Activated CD8-positive, alpha-beta memory T cell treated with anti-CD3 and anti-CD28 coated beads, Interleukin-2, amount 50 U/mL, for 1 hour (primary cell): Measurements from ENCODE around the gene YPEL5.

Experiments used
- DNase-seq: peaks from one replicate; pipeline ENCODE4 v3.0.0-alpha.2; 2020; ENCODE audit errors: extremely low read depth

Gene YPEL5

DNA sequence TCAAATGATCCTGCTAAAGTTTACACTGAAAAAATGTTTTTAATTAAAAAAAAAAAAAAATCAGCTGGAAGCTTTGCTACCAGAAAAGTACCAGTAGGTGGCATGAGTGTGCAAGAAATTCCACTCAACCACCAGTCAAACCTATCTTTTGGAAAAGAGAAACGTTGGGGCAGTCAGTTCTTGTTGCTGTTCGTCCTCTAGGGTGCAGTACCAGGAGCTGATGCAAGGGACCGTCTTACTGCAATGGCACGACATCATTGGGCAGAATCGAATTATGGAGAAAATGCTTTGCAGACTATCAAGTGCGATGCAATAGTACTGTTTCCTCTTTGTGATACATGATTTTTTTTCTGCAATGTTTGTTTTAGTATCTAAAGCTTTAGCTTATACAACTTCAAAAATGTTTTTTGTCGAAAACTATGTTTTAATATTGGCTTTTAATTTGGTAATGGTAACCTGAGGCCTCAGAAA lies 18.3 kb downstream of the YPEL5 start:
- DNase-seq = peak; percentile 29

DNA sequence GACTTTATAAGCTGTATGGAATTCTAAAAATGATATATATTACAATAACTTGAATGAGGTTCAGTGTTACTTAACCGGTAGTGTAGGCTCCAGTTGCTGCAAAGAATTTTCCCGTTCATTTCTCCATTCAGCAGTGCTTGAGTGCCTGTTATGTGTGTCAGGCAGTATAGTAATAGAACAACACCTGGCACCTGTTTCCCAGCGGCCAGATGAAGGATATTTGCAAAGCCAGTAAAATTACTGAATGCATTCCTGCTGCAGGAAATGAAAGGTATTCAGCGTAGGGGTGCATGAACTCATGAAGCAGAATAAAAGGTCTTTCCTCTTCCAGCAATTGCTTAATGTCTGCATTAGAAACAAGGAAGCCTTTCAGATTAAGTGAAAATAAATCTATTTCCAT lies 18.8 kb downstream of the YPEL5 start:
- DNase-seq = no peak

DNA sequence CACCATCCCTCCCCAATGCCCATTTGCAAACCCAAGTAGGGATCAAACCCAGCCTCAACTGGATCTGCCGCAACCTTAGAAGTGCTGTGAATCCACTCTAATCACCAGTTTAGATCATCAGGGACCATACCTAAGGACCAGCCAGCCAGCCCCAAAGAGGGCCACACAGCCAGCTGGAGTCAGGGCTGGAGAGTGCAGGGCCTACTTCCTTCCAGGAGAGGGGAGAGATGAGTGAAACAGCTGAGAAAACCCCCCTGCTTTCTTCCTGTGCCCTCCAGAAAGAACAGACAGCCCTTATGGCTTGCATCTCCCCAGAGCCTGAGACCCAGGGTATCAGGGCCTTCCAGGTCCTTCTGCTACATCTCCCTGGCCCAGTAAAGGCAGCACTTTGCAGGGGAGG lies 25.8 kb downstream of the YPEL5 start:
- DNase-seq = no peak

DNA sequence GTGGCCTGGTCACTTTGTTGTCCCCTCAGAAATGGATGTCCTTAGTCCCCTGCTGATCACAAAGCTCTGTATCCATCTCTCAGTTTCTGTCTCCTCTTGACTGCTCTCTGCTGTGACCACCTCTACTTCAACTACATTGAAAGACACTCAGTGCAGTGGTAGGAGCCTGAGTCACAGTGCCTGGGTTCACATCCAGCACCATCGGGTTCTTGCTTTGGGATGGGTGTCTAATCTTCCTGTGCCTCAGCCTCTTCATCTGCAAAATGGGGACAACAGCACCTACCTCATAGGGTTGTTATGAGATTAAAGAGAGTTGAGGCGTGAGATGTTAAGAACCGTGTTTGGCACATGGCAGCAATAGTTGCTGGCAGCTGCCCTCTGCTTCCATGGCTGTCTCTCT lies 30.6 kb downstream of the YPEL5 start:
- DNase-seq = no peak

DNA sequence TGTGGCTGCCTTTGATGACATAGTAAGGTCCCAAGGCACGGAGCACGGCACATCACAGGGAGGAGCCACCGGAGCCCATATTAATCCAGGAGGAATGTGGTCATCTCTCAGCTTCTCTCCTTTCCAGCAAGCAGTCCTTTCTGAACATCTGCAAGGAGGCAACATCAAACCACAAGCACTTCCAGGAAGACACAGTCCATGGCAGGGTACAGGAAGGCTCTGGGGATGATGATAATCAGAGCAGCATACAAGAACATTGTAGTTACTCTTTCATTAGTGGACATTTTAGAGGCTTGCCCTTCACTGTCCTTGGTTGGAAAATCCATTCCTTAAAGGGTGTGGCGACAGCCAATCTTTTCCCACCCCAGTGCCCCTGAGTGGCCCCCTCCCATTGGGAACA lies 31.1 kb downstream of the YPEL5 start:
- no peak for DNase-seq

DNA sequence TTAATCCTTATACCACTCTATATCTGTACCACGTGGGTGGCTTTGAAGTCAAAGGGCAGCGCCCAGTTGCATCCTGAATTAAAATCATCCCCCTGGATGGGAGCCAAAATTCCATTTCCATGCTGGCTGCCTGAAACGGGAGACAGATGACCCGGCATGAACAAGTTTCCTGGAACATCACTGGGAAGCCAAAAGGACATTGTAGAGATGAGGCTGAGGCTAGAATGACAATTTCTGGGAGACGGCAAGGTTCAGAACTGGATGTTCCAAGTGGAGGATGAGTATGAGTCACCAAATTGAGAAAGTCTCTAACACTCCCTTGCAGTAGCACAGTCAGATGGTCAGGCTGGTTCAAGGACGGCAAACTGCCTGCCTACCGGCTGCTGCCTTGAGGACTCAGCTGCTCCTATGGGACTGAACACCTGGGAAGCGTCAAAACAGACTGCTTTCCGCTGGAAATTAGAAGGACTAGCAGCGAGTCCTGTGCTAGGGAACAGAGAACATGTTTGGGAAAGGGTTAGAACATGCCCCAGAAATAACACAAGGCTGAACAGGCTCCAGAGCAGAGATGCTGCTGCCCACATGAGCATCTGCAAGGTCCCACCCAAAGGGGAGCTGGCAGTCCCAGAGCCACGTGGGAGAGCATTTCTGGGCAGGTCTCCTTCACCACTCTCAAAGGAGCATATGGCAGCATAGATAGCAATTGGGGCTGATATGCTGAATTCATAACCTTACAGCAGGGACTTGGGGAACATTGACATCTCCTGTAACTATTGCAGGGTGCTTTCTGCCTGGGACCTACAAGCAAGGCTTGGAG lies 32.0 kb downstream of the YPEL5 start:
- DNase-seq = no peak

DNA sequence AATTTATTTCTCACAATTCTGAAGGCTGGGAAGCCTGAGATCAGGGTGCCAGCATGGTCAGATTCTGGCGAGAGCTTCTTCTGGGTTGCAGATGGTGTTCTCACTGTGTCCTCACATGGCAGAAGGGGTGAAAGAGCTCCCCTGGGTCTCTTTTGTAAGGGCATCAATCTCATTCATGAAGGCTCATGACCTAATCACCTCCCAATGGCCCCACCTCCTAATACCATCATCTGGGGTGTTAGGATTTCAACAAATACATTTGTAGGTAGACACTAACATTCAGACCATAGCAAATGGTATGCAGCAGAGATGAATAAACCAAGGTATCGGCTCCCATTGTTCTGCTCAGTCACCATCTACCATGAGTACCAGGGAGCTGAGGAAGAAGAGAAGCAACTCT lies 32.7 kb downstream of the YPEL5 start:
- no peak for DNase-seq

DNA sequence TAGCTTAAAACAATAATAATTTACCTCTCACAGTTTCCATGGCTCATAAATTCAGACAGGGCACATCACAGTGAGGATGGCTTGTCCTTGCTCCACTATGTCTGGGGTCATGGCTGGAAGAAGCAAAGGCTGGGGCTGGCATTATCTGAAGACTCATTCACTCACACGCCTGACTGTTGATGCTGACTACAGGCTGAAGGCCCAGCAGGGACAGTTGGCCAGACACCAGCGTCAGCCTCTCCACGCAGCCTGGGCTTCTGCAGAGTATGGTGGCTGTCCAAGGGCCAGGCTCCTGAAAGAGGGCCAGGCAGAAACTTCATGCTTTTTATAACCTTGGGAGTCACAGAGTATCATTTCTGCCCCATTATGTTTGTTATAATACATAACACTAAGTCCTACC lies 33.4 kb downstream of the YPEL5 start:
- no peak for DNase-seq

DNA sequence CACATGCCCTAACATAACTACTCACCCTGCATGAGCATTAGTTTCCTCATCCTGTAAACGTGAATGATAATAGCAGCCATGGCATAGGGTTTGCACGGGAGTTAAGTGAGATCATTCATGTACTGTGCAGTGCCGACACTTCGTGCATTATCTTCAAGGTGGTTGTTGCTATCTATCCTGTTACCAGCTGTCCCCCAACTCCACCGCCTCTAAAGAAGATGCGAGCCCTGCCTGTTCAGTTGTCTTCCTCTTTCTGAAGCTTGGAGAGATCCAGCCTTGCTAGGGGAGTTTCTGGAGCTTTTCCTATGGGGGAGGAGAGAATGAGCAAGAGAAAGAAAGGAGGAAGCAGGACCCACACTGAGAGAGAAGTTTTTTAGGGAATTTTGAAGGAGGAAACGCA lies 34.4 kb downstream of the YPEL5 start:
- DNase-seq = no peak

DNA sequence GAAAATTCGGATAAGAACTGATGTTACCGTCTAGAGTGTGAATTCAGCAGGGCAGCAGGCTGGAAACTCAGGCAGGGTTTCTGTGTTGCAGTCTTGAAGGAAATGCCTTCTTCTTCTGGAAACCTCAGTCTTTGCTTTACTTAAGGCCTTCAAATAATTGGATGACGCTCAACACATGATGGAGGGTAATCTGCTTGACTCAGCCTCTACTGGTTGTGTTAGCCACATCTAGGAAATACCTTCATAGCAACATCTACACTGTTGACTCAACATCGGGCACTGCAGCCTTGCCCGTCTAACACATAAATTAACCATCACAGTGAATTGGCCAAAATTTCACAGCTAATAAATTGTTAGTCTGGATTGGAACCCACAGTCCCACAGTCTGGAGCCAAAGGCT lies 37.2 kb downstream of the YPEL5 start:
- no peak for DNase-seq

DNA sequence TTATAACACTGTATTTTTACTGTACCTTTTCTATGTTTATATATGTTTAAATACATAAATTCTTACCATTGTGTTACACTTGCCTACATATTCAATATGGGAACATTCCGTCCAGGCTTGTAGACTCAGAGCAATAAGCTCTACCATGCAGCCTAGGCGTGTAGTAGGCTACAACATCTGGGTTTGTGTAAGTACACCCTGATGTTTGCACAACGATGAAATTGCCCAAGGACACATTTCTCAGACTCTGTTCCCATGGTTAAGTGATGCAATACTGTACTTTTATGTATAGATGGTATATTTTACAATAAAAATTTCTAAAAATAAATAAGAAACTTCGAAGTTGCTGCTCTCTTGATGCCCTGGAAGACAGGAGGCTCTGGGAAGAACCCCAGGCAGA lies 38.4 kb downstream of the YPEL5 start:
- DNase-seq = no peak

DNA sequence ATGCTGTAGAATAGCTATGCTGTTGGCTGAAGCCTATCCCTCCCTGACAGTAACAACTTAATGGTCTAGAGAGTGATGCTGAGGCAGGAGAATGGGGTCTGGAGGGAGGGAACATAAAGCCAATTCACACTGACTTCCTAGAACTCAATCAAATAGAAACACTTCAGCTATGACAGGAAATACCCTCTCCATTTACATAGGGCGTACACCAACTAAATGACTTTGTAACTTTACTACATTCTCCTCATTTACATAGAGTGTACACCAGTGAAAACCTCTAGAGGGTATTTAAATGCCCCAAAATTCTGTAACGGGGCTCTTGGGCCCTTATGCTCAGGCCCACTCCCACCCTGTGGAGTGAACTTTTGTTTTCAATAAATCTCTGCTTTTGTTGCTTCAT lies 41.5 kb downstream of the YPEL5 start:
- DNase-seq = no peak

DNA sequence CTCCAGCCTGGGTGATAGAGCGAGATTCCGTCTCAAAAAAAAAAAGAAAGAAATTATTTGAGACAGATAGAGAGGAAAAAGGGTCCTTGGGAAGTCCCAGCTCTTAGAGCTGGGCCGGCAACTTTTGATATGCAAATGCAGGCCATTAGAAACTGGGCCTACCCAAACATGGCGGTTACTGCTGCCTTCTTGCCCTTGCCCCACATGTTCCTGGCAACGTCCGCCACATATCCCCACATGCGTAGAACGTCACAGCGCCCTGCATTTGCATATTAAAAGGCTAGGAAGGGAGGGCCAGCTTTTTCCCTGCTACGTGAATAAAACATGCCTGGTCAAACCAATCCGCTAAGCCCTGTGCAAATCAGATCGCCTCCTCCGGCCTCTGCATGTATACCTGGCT lies 43.8 kb downstream of the YPEL5 start:
- no peak for DNase-seq

DNA sequence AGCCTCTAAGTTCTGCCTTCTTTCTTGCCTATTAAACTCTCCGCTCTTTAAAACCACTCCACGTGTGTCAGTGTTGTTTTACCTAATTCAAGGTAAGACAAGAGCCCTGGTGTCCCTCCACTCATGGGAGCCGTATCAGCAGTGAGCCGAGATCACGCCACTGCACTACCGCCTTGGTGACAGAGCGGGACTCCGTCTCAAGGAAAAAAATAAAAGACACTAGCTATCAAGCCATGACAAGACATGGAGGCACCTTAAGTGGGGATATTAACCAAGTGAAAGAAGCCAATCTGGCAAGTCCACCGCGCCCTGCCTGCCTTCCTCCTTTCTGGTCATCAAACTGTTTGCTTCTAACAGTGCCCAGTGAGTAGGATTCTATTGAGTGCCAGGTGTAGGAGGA lies 44.3 kb downstream of the YPEL5 start:
- no peak for DNase-seq

DNA sequence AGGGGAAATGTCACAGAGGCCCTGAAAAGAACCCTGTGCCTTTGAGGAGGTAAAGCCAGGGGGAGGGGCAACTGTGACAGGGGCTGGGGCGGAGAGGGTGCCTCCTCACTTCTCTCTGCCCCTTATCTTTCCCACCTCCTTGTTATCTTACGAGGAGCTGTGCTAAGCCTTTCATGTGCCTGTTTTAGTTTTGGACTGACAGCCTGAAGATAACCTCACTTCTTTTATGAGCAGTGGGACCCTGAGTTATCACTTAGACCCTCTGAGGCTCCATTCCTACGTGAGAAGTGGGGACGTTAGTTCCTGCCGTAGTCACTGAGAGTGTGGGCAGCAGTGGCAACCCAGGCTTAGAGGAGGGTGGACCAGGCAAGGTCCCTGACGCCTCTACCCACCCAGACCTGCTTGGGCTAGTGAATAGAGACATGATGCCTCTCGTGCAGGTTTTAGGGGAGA lies 45.0 kb downstream of the YPEL5 start:
- DNase-seq = no peak

DNA sequence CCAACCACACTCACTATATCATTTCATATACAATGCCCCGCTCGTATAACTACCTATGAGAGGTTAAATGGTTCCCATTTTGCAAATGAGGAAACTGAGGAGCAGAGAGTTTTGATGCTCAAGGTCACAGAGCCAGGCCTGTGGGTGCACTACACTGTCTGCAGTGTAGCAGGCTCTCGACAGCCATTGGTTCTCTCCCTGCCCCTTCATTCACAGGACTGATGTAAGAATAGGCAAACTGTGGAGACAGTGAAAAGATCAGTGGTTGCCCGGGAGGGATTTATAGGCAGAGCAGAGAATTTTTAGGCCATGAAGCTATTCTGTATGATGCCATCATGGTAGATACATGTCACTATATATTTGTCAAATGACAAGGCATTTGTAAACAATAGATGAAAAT lies 45.5 kb downstream of the YPEL5 start:
- DNase-seq = no peak

DNA sequence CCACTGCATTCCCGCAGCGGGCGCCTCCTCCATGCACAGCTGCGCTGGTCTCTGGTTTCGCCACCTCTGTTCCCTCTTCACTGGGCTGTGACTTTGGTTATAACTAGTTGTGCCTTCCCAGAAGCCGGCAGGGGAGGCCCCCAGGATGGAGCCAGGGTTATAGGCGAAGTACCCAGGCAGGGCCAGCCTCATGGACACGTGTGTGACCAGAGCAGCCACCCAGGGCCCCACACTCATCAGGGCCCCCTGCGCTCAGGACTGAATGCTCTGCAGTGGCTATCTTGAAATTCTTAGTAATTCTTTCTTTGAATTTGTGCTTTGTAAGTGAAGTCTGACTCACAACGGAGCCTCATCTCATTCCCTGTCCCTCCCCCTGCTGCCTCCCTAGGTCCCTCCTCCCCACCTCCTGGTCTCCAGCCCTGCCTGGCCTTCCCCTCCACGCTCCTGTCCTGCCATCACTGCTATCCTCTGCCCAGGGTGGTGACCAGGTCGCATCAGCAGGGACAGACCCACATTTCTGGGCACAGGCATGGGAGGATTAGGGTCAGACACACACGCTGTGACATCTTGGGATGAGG lies 46.4 kb downstream of the YPEL5 start:
- no peak for DNase-seq

DNA sequence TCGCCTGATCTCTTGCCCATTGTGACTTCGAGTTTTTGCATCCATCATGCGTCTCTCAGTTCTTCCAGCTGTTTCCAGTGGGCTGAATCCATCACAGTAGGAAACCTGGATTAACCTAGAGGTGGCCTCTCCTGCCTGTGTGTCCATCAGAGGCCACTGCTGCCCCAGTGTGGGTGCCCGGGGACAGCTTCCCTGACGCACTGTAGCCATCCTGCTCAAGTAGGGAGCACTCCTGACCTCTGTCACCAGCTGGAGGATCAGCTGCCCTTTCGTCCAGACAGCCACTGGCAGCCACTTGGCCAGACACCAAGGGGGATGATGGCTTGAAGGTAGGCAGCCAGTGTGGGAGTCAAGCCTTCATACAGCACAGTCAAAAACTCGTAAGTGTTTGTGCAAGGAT lies 47.6 kb downstream of the YPEL5 start:
- DNase-seq = no peak

DNA sequence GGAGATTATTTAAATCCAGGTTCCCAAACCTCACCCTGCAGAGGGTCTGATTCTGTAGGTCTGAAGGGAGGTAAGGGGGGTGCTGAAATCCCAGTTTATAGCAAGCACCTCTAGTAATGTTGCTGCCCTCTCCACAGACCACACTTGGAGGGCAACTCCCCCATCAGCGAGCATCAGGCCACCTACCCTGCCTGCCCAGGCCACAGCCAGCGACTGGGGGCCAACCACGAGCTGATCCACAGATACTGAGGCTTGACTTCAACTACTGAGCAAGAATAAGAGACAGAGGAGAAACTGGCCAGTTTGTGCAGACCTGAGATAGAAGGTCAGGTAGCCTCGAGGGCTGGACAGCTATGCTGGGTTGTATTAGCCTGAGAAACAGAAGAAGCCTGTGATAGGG lies 48.2 kb downstream of the YPEL5 start:
- DNase-seq = no peak

DNA sequence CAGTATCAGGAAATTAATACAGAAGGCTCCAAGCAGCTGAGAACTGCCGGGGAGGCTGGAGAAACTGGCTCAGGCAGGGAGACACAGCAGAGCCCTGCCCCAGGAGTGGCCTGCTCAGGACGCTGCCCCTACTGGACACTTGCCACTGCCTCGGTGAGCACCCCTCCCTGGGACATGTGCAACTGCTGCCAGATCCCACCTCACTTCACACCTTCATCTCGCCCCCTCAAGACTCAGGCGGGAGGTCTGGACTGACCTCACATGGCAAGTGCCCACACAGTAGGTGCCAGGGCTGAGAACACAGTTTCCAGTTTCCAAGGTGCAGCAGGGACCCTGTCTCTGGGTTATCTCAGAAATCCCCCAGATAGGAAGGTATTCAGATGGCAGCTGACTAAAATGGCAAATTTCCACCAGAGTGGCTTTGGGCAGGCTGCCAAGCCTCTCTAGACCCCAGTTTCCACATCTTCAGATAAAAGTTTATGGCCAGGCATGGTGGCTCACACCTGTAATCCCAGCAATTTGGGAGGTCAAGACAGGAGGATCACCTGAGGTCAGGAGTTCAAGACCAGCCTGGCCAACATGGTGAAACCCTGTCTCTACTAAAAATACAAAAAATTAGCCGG lies 50.9 kb downstream of the YPEL5 start:
- DNase-seq = no peak

DNA sequence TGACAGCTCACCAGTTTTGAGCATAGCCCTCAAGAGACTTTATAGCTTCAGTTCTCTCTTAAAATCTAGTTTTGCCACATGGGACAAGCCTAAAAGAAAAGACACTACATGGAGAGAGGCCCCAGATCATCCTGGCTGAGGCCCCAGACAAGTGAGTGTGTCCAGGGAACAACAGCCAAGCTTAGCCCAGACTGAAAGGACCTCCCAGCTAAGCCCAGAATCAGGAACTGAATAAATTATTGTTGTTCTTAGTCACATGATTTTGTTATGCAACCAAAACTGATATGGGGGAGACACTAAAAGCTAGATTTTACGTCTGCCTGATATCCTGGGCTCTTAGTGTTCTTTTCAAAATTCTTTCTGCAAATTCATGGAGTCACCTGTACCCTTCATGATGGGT lies 55.2 kb downstream of the YPEL5 start:
- DNase-seq = no peak

DNA sequence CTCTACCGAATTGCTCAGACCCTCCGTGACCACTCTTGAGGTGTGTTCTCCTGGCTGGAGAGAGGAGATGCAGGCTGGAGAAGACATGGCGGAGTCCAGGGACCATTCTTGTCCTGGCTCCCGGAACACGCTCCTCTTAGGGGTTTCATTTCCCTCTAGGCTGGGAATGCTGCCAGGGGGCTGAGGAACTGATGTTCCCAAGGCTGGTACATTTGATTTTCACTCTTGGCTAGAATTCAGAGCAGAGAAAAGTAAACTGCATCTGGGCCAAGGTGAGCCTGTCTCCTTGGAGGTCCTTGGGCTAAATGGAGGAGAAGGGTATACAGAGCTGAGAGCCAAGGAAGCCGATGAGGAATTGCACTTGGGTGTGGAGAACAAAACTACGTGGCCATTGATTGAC lies 56.3 kb downstream of the YPEL5 start:
- no peak for DNase-seq

DNA sequence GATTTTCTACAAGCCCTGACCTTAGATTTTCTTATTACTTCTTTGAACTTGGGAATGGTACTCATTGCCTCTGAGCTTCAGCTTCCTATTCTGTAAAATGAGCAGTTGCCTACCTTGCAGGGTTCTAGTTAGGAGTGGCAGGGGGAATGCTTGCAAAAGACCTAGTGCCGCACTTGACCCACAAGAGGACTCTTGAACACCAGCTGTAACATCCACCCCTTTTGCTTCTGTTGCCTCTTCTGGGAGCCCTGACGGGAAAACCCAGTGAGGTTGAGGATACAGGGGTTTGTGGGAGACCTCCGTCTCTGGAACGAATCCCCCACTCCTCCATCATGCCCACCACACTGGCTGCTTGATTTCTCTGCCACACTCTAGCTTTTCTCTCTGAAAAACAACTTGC lies 57.5 kb downstream of the YPEL5 start:
- DNase-seq = no peak
